Measurements from ENCODE around the gene TIMELESS. TPM values are rescaled to one million over a fixed set of nuclear protein-coding genes. Genes with fewer than 3 reads are reported as not detected.

Gene TIMELESS
- total and polyA plus RNA-seq, 9 of the 15 experiments (the other 6 are each of a cell fraction or from before 2014, with no cell fraction given), result 11.9 to 59.2 (median 35.8) TPM

DNA sequence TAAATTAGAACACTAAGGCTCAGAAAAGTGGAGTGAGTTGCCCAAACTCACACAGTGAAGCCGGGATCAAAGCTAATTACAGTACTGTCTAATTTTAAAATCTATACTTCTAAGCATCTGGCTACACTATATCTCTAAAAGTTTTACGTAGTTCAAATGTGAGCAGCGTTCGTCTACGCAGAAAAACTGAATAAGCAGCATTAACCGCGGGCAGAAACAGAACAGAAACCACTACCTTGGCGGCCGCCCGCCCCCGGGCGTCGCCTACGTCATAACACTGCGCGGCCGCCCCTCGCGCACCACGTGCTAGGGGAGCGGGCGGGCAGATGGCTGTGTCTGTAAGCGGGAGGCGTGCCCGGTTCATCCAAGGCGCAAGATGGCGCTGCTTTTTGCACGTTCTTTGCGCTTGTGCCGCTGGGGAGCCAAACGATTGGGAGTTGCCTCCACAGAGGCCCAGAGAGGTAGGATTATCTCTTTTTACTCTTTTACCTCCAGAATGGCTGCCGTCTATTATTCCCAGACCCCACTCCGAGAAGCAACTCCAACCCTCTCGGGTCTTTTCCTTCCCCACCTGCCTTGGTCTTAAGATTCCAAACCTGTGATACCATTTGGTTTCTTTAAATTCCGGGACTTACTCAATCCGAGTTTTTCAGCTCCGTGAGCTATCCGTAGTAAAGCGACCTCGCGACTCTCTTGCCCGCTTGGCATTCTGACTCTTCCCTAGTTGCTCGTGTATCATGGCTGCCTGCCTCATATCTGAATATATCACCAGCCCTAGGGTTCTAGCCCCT, 19.2 kb upstream of the TIMELESS start, which contains the start of gene SPRYD4 (continued):
- no peak for TF ChIP-seq PTTG1 (tag; IDR thresholded peaks at IDR 0.05; ENCODE audit: low read depth)
- TF ChIP-seq, protein P1, sequence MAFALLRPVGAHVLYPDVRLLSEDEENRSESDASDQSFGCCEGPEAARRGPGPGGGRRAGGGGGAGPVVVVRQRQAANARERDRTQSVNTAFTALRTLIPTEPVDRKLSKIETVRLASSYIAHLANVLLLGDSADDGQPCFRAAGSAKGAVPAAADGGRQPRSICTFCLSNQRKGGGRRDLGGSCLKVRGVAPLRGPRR (CRISPR knock-in tag; IDR thresholded peaks at IDR 0.05), result no peak
- TF ChIP-seq, protein P2, sequence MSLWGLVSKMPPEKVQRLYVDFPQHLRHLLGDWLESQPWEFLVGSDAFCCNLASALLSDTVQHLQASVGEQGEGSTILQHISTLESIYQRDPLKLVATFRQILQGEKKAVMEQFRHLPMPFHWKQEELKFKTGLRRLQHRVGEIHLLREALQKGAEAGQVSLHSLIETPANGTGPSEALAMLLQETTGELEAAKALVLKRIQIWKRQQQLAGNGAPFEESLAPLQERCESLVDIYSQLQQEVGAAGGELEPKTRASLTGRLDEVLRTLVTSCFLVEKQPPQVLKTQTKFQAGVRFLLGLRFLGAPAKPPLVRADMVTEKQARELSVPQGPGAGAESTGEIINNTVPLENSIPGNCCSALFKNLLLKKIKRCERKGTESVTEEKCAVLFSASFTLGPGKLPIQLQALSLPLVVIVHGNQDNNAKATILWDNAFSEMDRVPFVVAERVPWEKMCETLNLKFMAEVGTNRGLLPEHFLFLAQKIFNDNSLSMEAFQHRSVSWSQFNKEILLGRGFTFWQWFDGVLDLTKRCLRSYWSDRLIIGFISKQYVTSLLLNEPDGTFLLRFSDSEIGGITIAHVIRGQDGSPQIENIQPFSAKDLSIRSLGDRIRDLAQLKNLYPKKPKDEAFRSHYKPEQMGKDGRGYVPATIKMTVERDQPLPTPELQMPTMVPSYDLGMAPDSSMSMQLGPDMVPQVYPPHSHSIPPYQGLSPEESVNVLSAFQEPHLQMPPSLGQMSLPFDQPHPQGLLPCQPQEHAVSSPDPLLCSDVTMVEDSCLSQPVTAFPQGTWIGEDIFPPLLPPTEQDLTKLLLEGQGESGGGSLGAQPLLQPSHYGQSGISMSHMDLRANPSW (CRISPR knock-in tag; IDR thresholded peaks at IDR 0.05), result 0 out of 2 replicates have a peak, but pooled peaks have one; percentile 55
- TF ChIP-seq JUNB (CRISPR knock-in tag; conservative IDR thresholded peaks at IDR 0.05), result no peak
- TF ChIP-seq FOXA3 (CRISPR knock-in tag; conservative IDR thresholded peaks at IDR 0.05 in 1 of 2, IDR thresholded peaks at IDR 0.05 in 1 of 2), result no peak
- TF ChIP-seq SOX6 (IDR thresholded peaks at IDR 0.05), result peak; percentile 56
- TF ChIP-seq POLR2A (conservative IDR thresholded peaks at IDR 0.05), result peak; percentile 92
- TF ChIP-seq ZBTB7A (IDR thresholded peaks at IDR 0.05; ENCODE audit: borderline replicate concordance, control insufficient read depth, low read depth, low read length), result peak; percentile 78
- TF ChIP-seq MCM5 (IDR thresholded peaks at IDR 0.05; ENCODE audit: low read depth), result no peak
- TF ChIP-seq ZNF408 (CRISPR knock-in tag; IDR thresholded peaks at IDR 0.05; ENCODE audit: low read depth), result no peak
- no peak for TF ChIP-seq TFAM (CRISPR knock-in tag; conservative IDR thresholded peaks at IDR 0.05)
- peak; percentile 93 for TF ChIP-seq HMGN3 (IDR thresholded peaks at IDR 0.05; ENCODE audit: borderline replicate concordance, extremely low read depth, insufficient read length, low read depth, low read length)
- TF ChIP-seq MTA2 (IDR thresholded peaks at IDR 0.05; ENCODE audit: low read depth), result no peak
- no peak for TF ChIP-seq MAFK (IDR thresholded peaks at IDR 0.05; ENCODE audit: low read length)
- TF ChIP-seq ADNP (tag; IDR thresholded peaks at IDR 0.05), result peak; percentile 5; the same call in 1 of the 2 replicates
- TF ChIP-seq ZNF764 (CRISPR knock-in tag; IDR thresholded peaks at IDR 0.05; ENCODE audit: low read depth), result no peak
- TF ChIP-seq ZNF57 (CRISPR knock-in tag; IDR thresholded peaks at IDR 0.05), result no peak
- no peak for TF ChIP-seq PCBP1 (IDR thresholded peaks at IDR 0.05; ENCODE audit: low read depth, low read length, poor library complexity, severe bottlenecking)
- TF ChIP-seq SAFB2 (IDR thresholded peaks at IDR 0.05; ENCODE audit: borderline replicate concordance, low read depth, low read length, severe bottlenecking), result no peak
- TF ChIP-seq STAT5B (CRISPR knock-in tag; IDR thresholded peaks at IDR 0.05), result no peak
- TF ChIP-seq MECOM (CRISPR knock-in tag; IDR thresholded peaks at IDR 0.05), result no peak
- TF ChIP-seq BRCA1 (IDR thresholded peaks at IDR 0.05), result no peak
- no peak for TF ChIP-seq BRCA1 (CRISPR knock-in tag; IDR thresholded peaks at IDR 0.05)
- TF ChIP-seq ATF1 (CRISPR knock-in tag; IDR thresholded peaks at IDR 0.05), result peak; percentile 93
- TF ChIP-seq ATF1 (tag; IDR thresholded peaks at IDR 0.05), result peak; percentile 99
- TF ChIP-seq, protein P3, sequence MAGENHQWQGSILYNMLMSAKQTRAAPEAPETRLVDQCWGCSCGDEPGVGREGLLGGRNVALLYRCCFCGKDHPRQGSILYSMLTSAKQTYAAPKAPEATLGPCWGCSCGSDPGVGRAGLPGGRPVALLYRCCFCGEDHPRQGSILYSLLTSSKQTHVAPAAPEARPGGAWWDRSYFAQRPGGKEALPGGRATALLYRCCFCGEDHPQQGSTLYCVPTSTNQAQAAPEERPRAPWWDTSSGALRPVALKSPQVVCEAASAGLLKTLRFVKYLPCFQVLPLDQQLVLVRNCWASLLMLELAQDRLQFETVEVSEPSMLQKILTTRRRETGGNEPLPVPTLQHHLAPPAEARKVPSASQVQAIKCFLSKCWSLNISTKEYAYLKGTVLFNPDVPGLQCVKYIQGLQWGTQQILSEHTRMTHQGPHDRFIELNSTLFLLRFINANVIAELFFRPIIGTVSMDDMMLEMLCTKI (IDR thresholded peaks at IDR 0.05; ENCODE audit: partially characterized antibody), result no peak
- TF ChIP-seq ZC3H4 (CRISPR knock-in tag; IDR thresholded peaks at IDR 0.05; ENCODE audit: borderline replicate concordance), result no peak
- 0 out of 2 replicates have a peak, but pooled peaks have one; percentile 50 for TF ChIP-seq RNF2 (IDR thresholded peaks at IDR 0.05)
